IPS-15b (cell line): Measurements from ENCODE around the gene MTF2.

Experiments used
- H3K27me3 ChIP-seq: one replicate; pipeline ENCODE4 v1.6.1; 2013; ENCODE audit warnings: low read length; ENCODE audit not compliant: control insufficient read depth, insufficient read depth
- H3K36me3 ChIP-seq: one replicate; pipeline ENCODE4 v1.6.1; 2013; ENCODE audit warnings: low read length; ENCODE audit not compliant: control insufficient read depth, insufficient read depth
- H3K4me1 ChIP-seq: one replicate; pipeline ENCODE4 v1.6.1; 2013; ENCODE audit warnings: mild to moderate bottlenecking, low read length; ENCODE audit not compliant: control insufficient read depth, insufficient read depth
- H3K4me3 ChIP-seq: one replicate; pipeline ENCODE4 v1.5.1; 2013; ENCODE audit warnings: low read depth, low read length
- H3K9ac ChIP-seq: one replicate; pipeline ENCODE4 v1.6.1; 2013; ENCODE audit warnings: low read depth, mild to moderate bottlenecking, low read length
- H3K9me3 ChIP-seq: one replicate; pipeline ENCODE4 v1.6.1; 2013; ENCODE audit warnings: mild to moderate bottlenecking, low read length; ENCODE audit not compliant: control insufficient read depth, insufficient read depth

The MTF2 gene

GRCh38 chr1:93093332-93094006 lies 14.4 kb downstream of the MTF2 start:
- Histone ChIP-seq H3K36me3 (no peaks in the 10 kb centered on the region), H3K4me3 (no peak overlapping the region), H3K9me3 (no peaks in the 10 kb centered on the region), H3K4me1 (no peaks in the 10 kb centered on the region), H3K27me3 (no peaks in the 10 kb centered on the region), H3K9ac (no peak overlapping the region)

- peaks cover 18% of the 10 kb centered on the region for H3K4me1 ChIP-seq
- no peak overlapping the region for H3K9ac ChIP-seq
- H3K4me3 ChIP-seq = no peak overlapping the region
- no peaks in the 10 kb centered on the region for H3K27me3 ChIP-seq
- no peaks in the 10 kb centered on the region for H3K9me3 ChIP-seq
- H3K36me3 ChIP-seq = no peaks in the 10 kb centered on the region
Measured at GRCh38 chr1:93095804-93096585, 16.9 kb downstream of the MTF2 start.

GRCh38 chr1:93102142-93102541 lies 23.1 kb downstream of the MTF2 start:
- Histone ChIP-seq H3K4me3 (no peak overlapping the region), H3K4me1 (peaks cover 22% of the 10 kb centered on the region), H3K9ac (no peak overlapping the region), H3K36me3 (peaks cover 3% of the 10 kb centered on the region), H3K9me3 (no peaks in the 10 kb centered on the region), H3K27me3 (no peaks in the 10 kb centered on the region)

- no peaks in the 10 kb centered on the region for H3K9me3 ChIP-seq
- no peaks in the 10 kb centered on the region for H3K27me3 ChIP-seq
- no peak overlapping the region for H3K4me3 ChIP-seq
- peaks cover 14% of the 10 kb centered on the region for H3K4me1 ChIP-seq
- peaks cover 3% of the 10 kb centered on the region for H3K36me3 ChIP-seq
- no peak overlapping the region for H3K9ac ChIP-seq
Measured at GRCh38 chr1:93106226-93106625, 27.1 kb downstream of the MTF2 start.

- Histone ChIP-seq H3K27me3 (no peaks in the 10 kb centered on the region), H3K36me3 (no peaks in the 10 kb centered on the region), H3K4me1 (peaks cover 15% of the 10 kb centered on the region), H3K9me3 (no peaks in the 10 kb centered on the region), H3K4me3 (no peak overlapping the region), H3K9ac (no peak overlapping the region)
Measured at GRCh38 chr1:93107395-93107794, 28.3 kb downstream of the MTF2 start.

GRCh38 chr1:93108335-93108734 lies 29.3 kb downstream of the MTF2 start:
- H3K4me3 ChIP-seq = no peak overlapping the region
- H3K4me1 ChIP-seq = peaks cover 15% of the 10 kb centered on the region
- no peaks in the 10 kb centered on the region for H3K9me3 ChIP-seq
- H3K36me3 ChIP-seq = no peaks in the 10 kb centered on the region
- H3K27me3 ChIP-seq = no peaks in the 10 kb centered on the region
- H3K9ac ChIP-seq = no peak overlapping the region

GRCh38 chr1:93109578-93109977 lies 30.5 kb downstream of the MTF2 start:
- H3K27me3 ChIP-seq = no peaks in the 10 kb centered on the region
- no peak overlapping the region for H3K4me3 ChIP-seq
- no peaks in the 10 kb centered on the region for H3K36me3 ChIP-seq

GRCh38 chr1:93111065-93111464 lies 32.0 kb downstream of the MTF2 start:
- Histone ChIP-seq H3K9ac (no peak overlapping the region), H3K4me1 (peaks cover 15% of the 10 kb centered on the region), H3K27me3 (no peaks in the 10 kb centered on the region), H3K4me3 (no peak overlapping the region), H3K9me3 (no peaks in the 10 kb centered on the region), H3K36me3 (no peaks in the 10 kb centered on the region)

More at GRCh38 chr1:93109578-93109977, 30.5 kb downstream of the MTF2 start:
- H3K9ac ChIP-seq = no peak overlapping the region
- H3K9me3 ChIP-seq = no peaks in the 10 kb centered on the region
- peaks cover 15% of the 10 kb centered on the region for H3K4me1 ChIP-seq

- Histone ChIP-seq H3K27me3 (no peaks in the 10 kb centered on the region), H3K9ac (no peak overlapping the region), H3K4me3 (no peak overlapping the region), H3K4me1 (peaks cover 15% of the 10 kb centered on the region), H3K36me3 (no peaks in the 10 kb centered on the region), H3K9me3 (no peaks in the 10 kb centered on the region)
Measured at GRCh38 chr1:93111561-93111960, 32.5 kb downstream of the MTF2 start.

- Histone ChIP-seq H3K4me1 (peaks cover 15% of the 10 kb centered on the region), H3K4me3 (no peak overlapping the region), H3K36me3 (peaks cover 3% of the 10 kb centered on the region), H3K9me3 (no peaks in the 10 kb centered on the region), H3K9ac (no peak overlapping the region), H3K27me3 (no peaks in the 10 kb centered on the region)
Measured at GRCh38 chr1:93113127-93113526, 34.0 kb downstream of the MTF2 start.

- H3K4me3 ChIP-seq = no peak overlapping the region
- peaks cover 15% of the 10 kb centered on the region for H3K4me1 ChIP-seq
- H3K36me3 ChIP-seq = peaks cover 3% of the 10 kb centered on the region
- H3K9ac ChIP-seq = no peak overlapping the region
- no peaks in the 10 kb centered on the region for H3K27me3 ChIP-seq
- no peaks in the 10 kb centered on the region for H3K9me3 ChIP-seq
Measured at GRCh38 chr1:93114391-93114790, 35.3 kb downstream of the MTF2 start.

GRCh38 chr1:93120614-93121013 lies 41.5 kb downstream of the MTF2 start:
- Histone ChIP-seq H3K4me3 (no peak overlapping the region), H3K9ac (no peak overlapping the region), H3K4me1 (peaks cover 11% of the 10 kb centered on the region), H3K9me3 (no peaks in the 10 kb centered on the region), H3K36me3 (peaks cover 3% of the 10 kb centered on the region), H3K27me3 (no peaks in the 10 kb centered on the region)
